IMR-90 (cell line): ENCODE data around the gene DOCK10. TPM values are rescaled to one million over a fixed set of nuclear protein-coding genes. Genes with fewer than 3 reads are reported as not detected.

Experiments used
- ATAC-seq: fragments of 200-7000 bp; cut with Tn5 transposase; 2 replicates; pipeline ENCODE4 v1.9.1; 2020; ENCODE audit warnings: low read depth, mild to moderate bottlenecking, moderate library complexity
- BruUV-seq: library from RNA; stranded (reverse); fragments of 400-500 nt; replicated peaks from 2 replicates; lab custom pipeline; 2021; lab: Mats Ljungman, UMichigan
- CTCF ChIA-PET: fragments of 300-600 bp; formaldehyde crosslinking; extraction: SDS; loops from one replicate; lab custom pipeline; 2021; ENCODE audit warnings: antibody characterized with exemption; lab: Yijun Ruan, JAX
- POLR2A ChIA-PET: fragments of 300-600 bp; sonication (Branson Sonifier 250); formaldehyde crosslinking; loops from one replicate; lab custom pipeline; 2022; ENCODE audit warnings: antibody characterized with exemption; ENCODE audit not compliant: unreplicated experiment; lab: Charles Lee
- DNase-seq: peaks from one replicate; pipeline ENCODE4 v3.0.0; 2013
- H2AFZ ChIP-seq: replicated peaks from 2 replicates; pipeline ENCODE3; 2013; ENCODE audit warnings: low read length, mild to moderate bottlenecking; ENCODE audit not compliant: poor library complexity
- H2AK5ac ChIP-seq: 2 replicates; pipeline ENCODE4 v1.6.1; 2013; ENCODE audit warnings: low read depth, low read length, inconsistent platforms
- H2AK9ac ChIP-seq: replicated peaks from 2 replicates; pipeline ENCODE3; 2013; ENCODE audit warnings: mild to moderate bottlenecking, low read depth, low read length, moderate library complexity; ENCODE audit not compliant: poor library complexity
- H2BK120ac ChIP-seq: 2 replicates; pipeline ENCODE4 v1.6.1; 2013; ENCODE audit warnings: low read depth, low read length, inconsistent platforms
- H2BK15ac ChIP-seq: 3 replicates; pipeline ENCODE4 v1.6.1; 2013; ENCODE audit warnings: low read depth, low read length, inconsistent platforms
- H2BK20ac ChIP-seq: 2 replicates; pipeline ENCODE4 v1.6.1; 2013; ENCODE audit warnings: low read depth, mild to moderate bottlenecking, inconsistent platforms, low read length, moderate library complexity
- H2BK5ac ChIP-seq: 2 replicates; pipeline ENCODE4 v1.6.1; 2013; ENCODE audit warnings: mild to moderate bottlenecking, low read depth, low read length, inconsistent platforms; ENCODE audit not compliant: poor library complexity, severe bottlenecking
- H3K14ac ChIP-seq: replicated peaks from 2 replicates; pipeline ENCODE4 v1.6.1; 2013; ENCODE audit warnings: low read depth, low read length, inconsistent platforms
- H3K18ac ChIP-seq: 2 replicates; pipeline ENCODE4 v1.6.1; 2013; ENCODE audit warnings: low read depth, low read length, control low read depth
- H3K23ac ChIP-seq: 2 replicates; pipeline ENCODE4 v1.6.1; 2013; ENCODE audit warnings: low read depth, low read length, inconsistent platforms
- H3K27ac ChIP-seq: 2 replicates; pipeline ENCODE4 v1.5.1; 2013; ENCODE audit warnings: mild to moderate bottlenecking, control low read depth, low read length; ENCODE audit not compliant: insufficient read depth
- H3K27me3 ChIP-seq: 2 replicates; pipeline ENCODE4 v1.6.1; 2013; ENCODE audit warnings: low read length; ENCODE audit not compliant: control insufficient read depth, insufficient read depth
- H3K36me3 ChIP-seq: 2 replicates; pipeline ENCODE4 v1.6.1; 2013; ENCODE audit warnings: low read length, mixed read lengths; ENCODE audit not compliant: control insufficient read depth, insufficient read depth
- H3K4ac ChIP-seq: 2 replicates; pipeline ENCODE4 v1.6.1; 2013; ENCODE audit warnings: low read depth, low read length, inconsistent platforms
- H3K4me1 ChIP-seq: 2 replicates; pipeline ENCODE4 v1.6.1; 2013; ENCODE audit warnings: low read length, mixed read lengths; ENCODE audit not compliant: control insufficient read depth, insufficient read depth
- H3K4me2 ChIP-seq: 2 replicates; pipeline ENCODE4 v1.6.1; 2013; ENCODE audit warnings: low read depth, mild to moderate bottlenecking, control low read depth, low read length, moderate library complexity
- H3K4me3 ChIP-seq: 2 replicates; pipeline ENCODE4 v1.5.1; 2013; ENCODE audit warnings: low read depth, mild to moderate bottlenecking, control low read depth, low read length, moderate library complexity; ENCODE audit not compliant: insufficient read depth
- H3K56ac ChIP-seq: 2 replicates; pipeline ENCODE4 v1.6.1; 2013; ENCODE audit warnings: low read length, inconsistent platforms; ENCODE audit not compliant: insufficient read depth; ENCODE audit errors: extremely low read depth
- H3K79me1 ChIP-seq, 2 experiments: 2 replicates each; pipeline ENCODE4 v1.6.1; 2013; ENCODE audit warnings: low read length in 2 of 2, inconsistent platforms in 1 of 2, low read depth in 1 of 2
- H3K9ac ChIP-seq: 2 replicates; pipeline ENCODE4 v1.6.1; 2013; ENCODE audit warnings: low read depth, low read length, control low read depth
- H3K9me1 ChIP-seq: 2 replicates; pipeline ENCODE4 v1.6.1; 2013; ENCODE audit warnings: low read length, inconsistent platforms; ENCODE audit not compliant: insufficient read depth
- H3K9me3 ChIP-seq: 2 replicates; pipeline ENCODE4 v1.6.1; 2013; ENCODE audit warnings: low read length; ENCODE audit not compliant: control insufficient read depth, insufficient read depth
- H4K20me1 ChIP-seq: 2 replicates; pipeline ENCODE4 v1.6.1; 2013; ENCODE audit warnings: low read length, inconsistent platforms; ENCODE audit not compliant: insufficient read depth
- H4K5ac ChIP-seq: 2 replicates; pipeline ENCODE4 v1.6.1; 2013; ENCODE audit warnings: mild to moderate bottlenecking, low read depth, low read length, control low read depth
- H4K8ac ChIP-seq, 2 experiments: 2 replicates each; pipeline ENCODE4 v1.6.1; 2013; ENCODE audit warnings: low read depth in 2 of 2, low read length in 2 of 2, control low read depth in 1 of 2, inconsistent platforms in 1 of 2
- H4K91ac ChIP-seq: 2 replicates; pipeline ENCODE4 v1.6.1; 2013; ENCODE audit warnings: low read depth, low read length, inconsistent platforms; ENCODE audit not compliant: insufficient read depth
- BHLHE40 ChIP-seq: fragments of 150-350 bp; IDR thresholded peaks from 2 replicates; pipeline ENCODE4 v1.6.1; 2016; ENCODE audit warnings: mild to moderate bottlenecking, low read depth, low read length
- FOS ChIP-seq: fragments of 150-350 bp; IDR thresholded peaks from 2 replicates; pipeline ENCODE4 v1.6.1; 2016; ENCODE audit warnings: low read depth, low read length
- MXI1 ChIP-seq: IDR thresholded peaks from 2 replicates; pipeline ENCODE4 v1.6.1; 2012; ENCODE audit warnings: low read depth, mild to moderate bottlenecking, low read length, moderate library complexity, borderline replicate concordance
- POLR2A ChIP-seq: IDR thresholded peaks from 2 replicates; pipeline ENCODE4 v1.6.1; 2012; ENCODE audit warnings: mild to moderate bottlenecking, low read depth, low read length
- RFX5 ChIP-seq: IDR thresholded peaks from 2 replicates; pipeline ENCODE4 v1.8.0; 2012; ENCODE audit warnings: low read depth, mild to moderate bottlenecking, low read length, moderate library complexity
- SMC3 ChIP-seq: fragments of 150-350 bp; IDR thresholded peaks from 2 replicates; pipeline ENCODE4 v1.6.1; 2016; ENCODE audit warnings: low read depth, mild to moderate bottlenecking, antibody characterized with exemption, low read length, moderate library complexity
- WGBS, 2 experiments: methylation state at CpG; one replicate each; pipeline versions ENCODE4 v1.1.5 to v1.1.7; 2013; ENCODE audit warnings: missing lambda C conversion rate in 2 of 2; ENCODE audit not compliant: insufficient read length in 1 of 2; ENCODE audit errors: extremely low coverage in 2 of 2; 5-methylcytosine and 5-hydroxymethylcytosine counted together
- dilution Hi-C: fragments of 300-500 bp; cut with HindIII; formaldehyde crosslinking; loops from one replicate; pipeline ENCODE4 v1.14.3; 2018; ENCODE audit warnings: low sequenced_read_pairs; ENCODE audit not compliant: unreplicated experiment
- in situ Hi-C: fragments of 300-500 bp; cut with MboI; formaldehyde crosslinking; loops from 3 replicates; pipeline ENCODE4 v1.14.3; 2019; ENCODE audit warnings: low sequenced_read_pairs, inconsistent platforms, mixed read lengths
- intact Hi-C: fragments of 100-400 bp; cut with micrococcal nuclease; formaldehyde crosslinking; loops from 2 replicates; pipeline ENCODE4 v1.10.0; 2022
- polyA plus RNA-seq, 3 experiments: library from polyadenylated mRNA; depleted of rRNA; stranded (reverse); fragments of >200 nt; gene quantifications; 2 replicates each; pipeline ENCODE4 v1.2.3, GENCODE V29; 2012; ENCODE audit warnings: low replicate concordance in 1 of 3
- total RNA-seq: library from RNA; depleted of rRNA; stranded (reverse); fragments of >200 nt; gene quantifications from 2 replicates; pipeline ENCODE4 v1.2.3, GENCODE V29; 2012
- TF ChIP-seq, protein P1 (sequence below): fragments of 150-350 bp; IDR thresholded peaks from 2 replicates; pipeline ENCODE4 v1.6.1; 2017; ENCODE audit warnings: mild to moderate bottlenecking, antibody characterized with exemption, low read length, low read depth

The DOCK10 gene
- total and polyA plus RNA-seq, 2 of the 4 experiments (the other 2 are of a cell fraction): 58.6 to 75.3 TPM

DNA sequence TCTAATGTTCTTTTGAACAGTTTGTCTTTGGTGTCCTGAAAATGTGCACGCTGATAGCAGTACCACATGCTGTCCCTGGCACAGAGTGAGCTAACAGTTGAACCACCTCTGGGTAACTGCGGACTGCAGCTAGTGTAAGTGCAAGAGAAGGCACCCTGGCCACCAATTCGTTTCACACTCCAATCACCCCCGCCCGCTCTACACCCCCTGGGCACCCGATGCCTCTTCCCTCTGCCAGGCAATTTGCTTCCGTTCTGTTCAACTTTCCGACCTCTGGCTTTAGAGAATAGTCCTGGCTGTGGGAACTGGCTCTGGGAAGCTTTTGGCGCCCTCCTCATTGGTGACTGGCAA lies 1.4 kb downstream of the DOCK10 start:
- peaks cover 2% of the 10 kb centered on the region; the same call in 1 of the 2 replicates for H3K4me1 ChIP-seq
- dilution Hi-C loops: no loop called here
- ATAC-seq: no peak

More for the DNA sequence above, 1.4 kb downstream of the DOCK10 start:
- Histone ChIP-seq H3K4me2 (peak overlapping the region; percentile 96), H3K9me3 (no peaks in the 10 kb centered on the region), H3K4me3 (peak overlapping the region; percentile 87), H3K4ac (peak overlapping the region; percentile 91), H2AK5ac (no peak overlapping the region), H3K56ac (no peak overlapping the region), H3K36me3 (no peaks in the 10 kb centered on the region), H2BK120ac (peak overlapping the region; percentile 71; the same call in 1 of the 2 replicates), H3K79me1 (peaks cover 6 to 38% of the 10 kb centered on the region in 2 experiments; a peak in 3 of 4 replicates), H4K20me1 (no peaks in the 10 kb centered on the region), H4K5ac (no peak overlapping the region), H3K9ac (peak overlapping the region; percentile 0; the same call in 1 of the 2 replicates), H3K14ac (peak overlapping the region; percentile 94), H2BK15ac (no peak overlapping the region), H4K91ac (0 out of 2 replicates have a peak overlapping the region, but pooled peaks have one; percentile 31), H3K27me3 (no peaks in the 10 kb centered on the region), H2AK9ac (peak overlapping the region; percentile 84), H3K9me1 (peaks cover 9% of the 10 kb centered on the region), H2BK20ac (no peak overlapping the region), H3K23ac (peak overlapping the region; percentile 75; the same call in 1 of the 2 replicates), H3K27ac (no peak overlapping the region), H2AFZ (peak overlapping the region; percentile 91), H2BK5ac (no peak overlapping the region), H4K8ac (peak overlapping the region in 1 of 2 experiments; percentile 76; a peak in 1 of 4 replicates), H3K18ac (no peak overlapping the region)
- WGBS, 2 experiments: 70% methylated on average over 2 of the region's 9 CpGs; no CpG with 5 or more reads in 1 of the 2 experiments
- in situ Hi-C loops: no loop called here
- TF ChIP-seq RFX5: no peak
- no peak for TF ChIP-seq POLR2A
- no peak for TF ChIP-seq SMC3
- TF ChIP-seq MXI1: no peak
- TF ChIP-seq BHLHE40: no peak
- no peak for TF ChIP-seq FOS
- TF ChIP-seq, protein P1, sequence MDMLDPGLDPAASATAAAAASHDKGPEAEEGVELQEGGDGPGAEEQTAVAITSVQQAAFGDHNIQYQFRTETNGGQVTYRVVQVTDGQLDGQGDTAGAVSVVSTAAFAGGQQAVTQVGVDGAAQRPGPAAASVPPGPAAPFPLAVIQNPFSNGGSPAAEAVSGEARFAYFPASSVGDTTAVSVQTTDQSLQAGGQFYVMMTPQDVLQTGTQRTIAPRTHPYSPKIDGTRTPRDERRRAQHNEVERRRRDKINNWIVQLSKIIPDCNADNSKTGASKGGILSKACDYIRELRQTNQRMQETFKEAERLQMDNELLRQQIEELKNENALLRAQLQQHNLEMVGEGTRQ: no peak
- CTCF ChIA-PET: interaction anchor here (0.7 to 1.2 kb wide), 2 partner anchors 24 to 90 kb away, joined by 5 read pairs; no protein-coding TSS in a partner anchor
- intact Hi-C loops: loop anchor here (2.0 to 10.0 kb wide), 3 partner anchors 81 to 620 kb away; no protein-coding TSS in a partner anchor
- DNase-seq: peak; percentile 9
- POLR2A ChIA-PET: no interaction called here
- no TSS peak for BruUV-seq
